Subcutaneous adipose tissue (tissue), 4 donors: Measurements from ENCODE around the gene ATM. TPM values are rescaled to one million over a fixed set of nuclear protein-coding genes. Genes with fewer than 3 reads are reported as not detected.

Source experiments
- total RNA-seq, 4 donors: library from RNA; depleted of rRNA; stranded (reverse); fragments of >200 nt; gene quantifications; one replicate each; pipeline ENCODE4 v1.1.0, GENCODE V29; 2016
- TF ChIP-seq, protein P1 (sequence below): fragments of 450-650 bp; IDR thresholded peaks from one replicate; pipeline ENCODE4 v1.5.1; 2016; ENCODE audit warnings: low read depth, mild to moderate bottlenecking, control low read depth, antibody characterized with exemption, moderate library complexity

The ATM gene
- total RNA-seq, 4 donors from 2014 or later = 72.9 to 109 (median 102) TPM

GRCh38 chr11:108235633-108236032 is 12.8 kb downstream of the ATM start:
- TF ChIP-seq, protein P1, sequence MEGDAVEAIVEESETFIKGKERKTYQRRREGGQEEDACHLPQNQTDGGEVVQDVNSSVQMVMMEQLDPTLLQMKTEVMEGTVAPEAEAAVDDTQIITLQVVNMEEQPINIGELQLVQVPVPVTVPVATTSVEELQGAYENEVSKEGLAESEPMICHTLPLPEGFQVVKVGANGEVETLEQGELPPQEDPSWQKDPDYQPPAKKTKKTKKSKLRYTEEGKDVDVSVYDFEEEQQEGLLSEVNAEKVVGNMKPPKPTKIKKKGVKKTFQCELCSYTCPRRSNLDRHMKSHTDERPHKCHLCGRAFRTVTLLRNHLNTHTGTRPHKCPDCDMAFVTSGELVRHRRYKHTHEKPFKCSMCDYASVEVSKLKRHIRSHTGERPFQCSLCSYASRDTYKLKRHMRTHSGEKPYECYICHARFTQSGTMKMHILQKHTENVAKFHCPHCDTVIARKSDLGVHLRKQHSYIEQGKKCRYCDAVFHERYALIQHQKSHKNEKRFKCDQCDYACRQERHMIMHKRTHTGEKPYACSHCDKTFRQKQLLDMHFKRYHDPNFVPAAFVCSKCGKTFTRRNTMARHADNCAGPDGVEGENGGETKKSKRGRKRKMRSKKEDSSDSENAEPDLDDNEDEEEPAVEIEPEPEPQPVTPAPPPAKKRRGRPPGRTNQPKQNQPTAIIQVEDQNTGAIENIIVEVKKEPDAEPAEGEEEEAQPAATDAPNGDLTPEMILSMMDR = no peak

DNA sequence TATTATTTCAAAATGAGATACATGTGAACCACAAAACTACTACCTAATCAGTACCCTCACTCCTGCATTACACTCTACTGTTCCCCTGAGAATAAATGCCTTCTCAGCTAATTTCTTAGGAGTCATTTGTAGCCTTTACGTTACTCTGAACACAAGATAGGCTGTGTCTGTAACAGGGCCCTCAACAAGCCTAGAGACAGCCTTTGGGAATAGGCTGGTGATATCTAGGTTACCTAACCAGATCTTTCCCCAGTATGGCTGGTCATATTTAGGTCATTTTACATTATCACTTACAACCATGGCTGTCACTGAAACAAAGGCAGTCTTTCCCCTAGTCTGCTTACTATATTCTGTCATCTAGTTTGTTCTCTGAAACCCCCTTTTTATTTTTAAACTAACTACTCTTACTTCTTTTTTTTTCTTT is 14.2 kb downstream of the ATM start:
- TF ChIP-seq, protein P1 = no peak

- TF ChIP-seq, protein P1 = no peak
Measured at GRCh38 chr11:108239076-108239475, 16.2 kb downstream of the ATM start.

GRCh38 chr11:108241330-108242037 is 18.6 kb downstream of the ATM start:
- TF ChIP-seq, protein P1 = no peak

GRCh38 chr11:108242422-108242821 is 19.6 kb downstream of the ATM start:
- TF ChIP-seq, protein P1 = no peak

GRCh38 chr11:108246308-108246707 is 23.4 kb downstream of the ATM start:
- TF ChIP-seq, protein P1 = no peak

GRCh38 chr11:108246885-108247284 is 24.0 kb downstream of the ATM start:
- TF ChIP-seq, protein P1 = no peak
